Skeletal muscle cell (primary cell): Measurements from ENCODE around the gene STK17A.

Experiments
- DNase-seq: peaks from one replicate; pipeline ENCODE4 v3.0.0-alpha.2; 2010; ENCODE audit warnings: low read depth
- H3K4me3 ChIP-seq: 2 replicates; pipeline ENCODE4 v1.5.1; 2011; ENCODE audit warnings: low read depth, mild to moderate bottlenecking, control low read depth, low read length, moderate library complexity

Gene STK17A

DNA sequence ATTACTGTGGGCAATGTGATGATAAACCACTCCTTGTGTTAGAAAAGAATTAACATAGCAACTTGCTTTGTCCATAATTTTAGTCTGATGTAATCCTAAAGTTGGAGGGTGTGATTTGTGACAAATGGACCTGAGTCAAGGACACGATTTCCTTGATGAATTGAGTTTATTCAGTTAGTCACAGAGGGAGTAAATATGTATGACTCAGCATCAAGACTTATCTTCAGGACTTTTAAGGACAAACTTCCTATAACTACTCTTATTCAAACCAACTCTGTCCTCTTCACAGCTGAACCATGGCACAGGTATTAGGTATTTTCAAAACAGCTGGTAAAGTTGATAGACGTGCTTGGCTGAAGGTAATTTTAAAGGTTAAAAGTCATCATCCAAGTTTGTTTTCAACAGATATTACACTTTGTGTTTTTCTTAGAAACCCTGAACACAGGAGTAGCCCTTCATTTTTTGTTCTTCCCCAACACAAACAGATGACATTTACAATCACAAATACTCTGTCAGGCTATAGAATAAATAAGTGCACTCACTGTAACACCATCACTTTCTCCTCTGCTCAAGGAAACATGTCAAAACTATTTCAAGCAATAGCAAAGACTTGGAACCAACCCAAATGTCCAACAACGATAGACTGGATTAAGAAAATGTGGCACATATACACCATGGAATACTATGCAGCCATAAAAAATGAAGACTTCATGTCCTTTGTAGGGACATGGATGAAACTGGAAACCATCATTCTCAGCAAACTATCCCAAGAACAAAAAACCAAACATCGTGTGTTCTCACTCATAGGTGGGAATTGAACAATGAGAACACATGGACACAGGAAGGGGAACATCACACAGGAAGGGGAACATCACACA, 91.9 kb downstream of the STK17A start:
- H3K4me3 ChIP-seq: no peak overlapping the region
- DNase-seq: peak; percentile 62
